Keratinocyte (primary cell): ENCODE measurements around the gene WDCP. TPM values are rescaled to one million over a fixed set of nuclear protein-coding genes. Genes with fewer than 3 reads are reported as not detected.

Source experiments
- DNase-seq: peaks from one replicate; pipeline ENCODE4 v3.0.0-alpha.2; 2011; ENCODE audit warnings: low read depth, missing footprints, low spot score
- FAIRE-seq: peaks from 2 replicates; lab custom pipeline; 2011; peaks lifted over from hg19 to GRCh38; lab: Jason Lieb, UNC
- H2AFZ ChIP-seq: 2 replicates; pipeline ENCODE4 v1.6.0; 2012; ENCODE audit warnings: low read length, control low read depth, inconsistent platforms; ENCODE audit not compliant: control insufficient read depth
- H3K27ac ChIP-seq: 2 replicates; pipeline ENCODE4 v1.5.1; 2011; ENCODE audit warnings: low read length; ENCODE audit not compliant: control insufficient read depth, insufficient read depth
- H3K27me3 ChIP-seq: 3 replicates; pipeline ENCODE4 v1.6.0; 2011; ENCODE audit warnings: low read length; ENCODE audit not compliant: control insufficient read depth, insufficient read depth; ENCODE audit errors: extremely low read depth
- H3K36me3 ChIP-seq, 2 experiments: 2 replicates in 1 of 2; 3 replicates in 1 of 2; pipeline ENCODE4 v1.5.1; 2011; ENCODE audit warnings: low read length in 2 of 2, mild to moderate bottlenecking in 1 of 2; ENCODE audit not compliant: control insufficient read depth in 2 of 2, insufficient read depth in 2 of 2; ENCODE audit errors: extremely low read depth in 1 of 2
- H3K4me1 ChIP-seq: 3 replicates; pipeline ENCODE4 v1.5.1; 2011; ENCODE audit warnings: low read length; ENCODE audit not compliant: control insufficient read depth, insufficient read depth; ENCODE audit errors: extremely low read depth
- H3K4me2 ChIP-seq: 3 replicates; pipeline ENCODE4 v1.6.0; 2011; ENCODE audit warnings: low read depth, low read length; ENCODE audit not compliant: control insufficient read depth, insufficient read depth; ENCODE audit errors: extremely low read depth
- H3K4me3 ChIP-seq, 3 experiments: fragments of 200-600 bp in 1 of 3; sonication (generic) in 1 of 3; 2 replicates in 2 of 3; 3 replicates in 1 of 3; pipeline ENCODE4 v1.5.1; 2011 to 2016; ENCODE audit warnings: low read length in 3 of 3, mild to moderate bottlenecking in 3 of 3, control low read depth in 2 of 3, inconsistent platforms in 1 of 3, low read depth in 1 of 3, mixed read lengths in 1 of 3, mixed run types in 1 of 3, moderate library complexity in 1 of 3; ENCODE audit not compliant: control insufficient read depth in 2 of 3, insufficient read depth in 2 of 3; ENCODE audit errors: extremely low read depth in 1 of 3
- H3K79me2 ChIP-seq: 2 replicates; pipeline ENCODE4 v1.6.0; 2012; ENCODE audit warnings: low read length; ENCODE audit not compliant: control insufficient read depth, insufficient read depth
- H3K9ac ChIP-seq: 3 replicates; pipeline ENCODE4 v1.6.0; 2011; ENCODE audit warnings: low read length; ENCODE audit not compliant: control insufficient read depth, insufficient read depth; ENCODE audit errors: extremely low read depth
- H3K9me1 ChIP-seq: 3 replicates; pipeline ENCODE4 v1.6.0; 2011; ENCODE audit warnings: low read length; ENCODE audit not compliant: control insufficient read depth, insufficient read depth; ENCODE audit errors: extremely low read depth
- H3K9me3 ChIP-seq: 2 replicates; pipeline ENCODE4 v1.5.1; 2012; ENCODE audit warnings: low read depth, low read length; ENCODE audit not compliant: control insufficient read depth
- H4K20me1 ChIP-seq: 3 replicates; pipeline ENCODE4 v1.6.0; 2011; ENCODE audit warnings: low read length; ENCODE audit not compliant: control insufficient read depth, insufficient read depth; ENCODE audit errors: extremely low read depth
- CTCF ChIP-seq, 3 experiments: IDR thresholded peaks in 1 of 3; conservative IDR thresholded peaks in 1 of 3; optimal IDR thresholded peaks in 1 of 3; 2 replicates in 2 of 3; 3 replicates in 1 of 3; pipeline versions ENCODE3 to v1.5.1; 2011; ENCODE audit warnings: low read length in 3 of 3, mild to moderate bottlenecking in 3 of 3, moderate library complexity in 2 of 3, control low read depth in 1 of 3, inconsistent platforms in 1 of 3; ENCODE audit not compliant: insufficient read depth in 2 of 3; ENCODE audit errors: extremely low read depth in 1 of 3
- EZH2 ChIP-seq: IDR thresholded peaks from one replicate; pipeline ENCODE4 v1.6.1; 2012; ENCODE audit warnings: inconsistent platforms, mild to moderate bottlenecking, low read length, moderate library complexity
- dilution Hi-C: fragments of 300-500 bp; cut with MboI; formaldehyde crosslinking; loops from one replicate; pipeline ENCODE4 v1.7.0; 2020; ENCODE audit warnings: low sequenced_read_pairs; ENCODE audit not compliant: extremely low pct_ligation_motif_present
- polyA plus RNA-seq, 5 experiments: library from polyadenylated mRNA; depleted of rRNA in 3 of 5; stranded (reverse) in 3 of 5; stranded (forward) in 1 of 5; unstranded in 1 of 5; fragments of >200 nt; gene quantifications; 1 replicate in 1 of 5; 2 replicates in 3 of 5; 3 replicates in 1 of 5; pipeline versions ENCODE4 v1.2.1 to v1.2.3, GENCODE V29; 2011 to 2012; ENCODE audit warnings: missing spikeins in 2 of 5, low read depth in 1 of 5, low replicate concordance in 1 of 5

WDCP gene
- polyA plus RNA-seq, 1 donor (not counting 4 experiments of a cell fraction or from before 2014, with no cell fraction given), result 11.0 TPM

GRCh38 chr2:24024018-24024417, 23.2 kb downstream of the WDCP start:
- Histone ChIP-seq H3K4me1 (peaks cover 3% of the 10 kb centered on the region), H3K4me2 (no peak overlapping the region), H3K79me2 (no peaks in the 10 kb centered on the region), H3K9me3 (no peaks in the 10 kb centered on the region), H3K4me3 (no peak overlapping the region), H3K36me3 (peaks cover 1 to 4% of the 10 kb centered on the region in 2 experiments), H4K20me1 (no peaks in the 10 kb centered on the region), H3K9me1 (no peaks in the 10 kb centered on the region), H3K9ac (no peak overlapping the region), H3K27ac (no peak overlapping the region), H3K27me3 (no peaks in the 10 kb centered on the region), H2AFZ (no peak overlapping the region)
- DNase-seq (no peak), FAIRE-seq (no peak)
- TF ChIP-seq CTCF (optimal IDR thresholded peaks at IDR 0.05 in 1 of 3, IDR thresholded peaks at IDR 0.05 in 1 of 3, conservative IDR thresholded peaks at IDR 0.05 in 1 of 3; ENCODE audit: extremely low read depth in 1 of 3, insufficient read depth in 2 of 3, low read length in 3 of 3), result no peak
- TF ChIP-seq EZH2, result no peak
- dilution Hi-C loops, result no loop called here

GRCh38 chr2:24022975-24023575, 24.1 kb downstream of the WDCP start:
- no peaks in the 10 kb centered on the region for H4K20me1 ChIP-seq
- no peak for FAIRE-seq

More at GRCh38 chr2:24022975-24023575, 24.1 kb downstream of the WDCP start:
- Histone ChIP-seq H3K9ac (no peak overlapping the region), H3K9me3 (no peaks in the 10 kb centered on the region), H3K27ac (no peak overlapping the region), H3K27me3 (no peaks in the 10 kb centered on the region), H3K4me2 (no peak overlapping the region), H3K79me2 (no peaks in the 10 kb centered on the region), H3K36me3 (peaks cover 1 to 4% of the 10 kb centered on the region in 2 experiments), H3K9me1 (no peaks in the 10 kb centered on the region), H3K4me3 (no peak overlapping the region), H2AFZ (no peak overlapping the region), H3K4me1 (peaks cover 3% of the 10 kb centered on the region)
- TF ChIP-seq EZH2 (no peak), CTCF (optimal IDR thresholded peaks at IDR 0.05 in 1 of 3, IDR thresholded peaks at IDR 0.05 in 1 of 3, conservative IDR thresholded peaks at IDR 0.05 in 1 of 3; ENCODE audit: extremely low read depth in 1 of 3, insufficient read depth in 2 of 3, low read length in 3 of 3) (no peak)
- dilution Hi-C loops, result no loop called here
- no peak for DNase-seq
